Mesenteric fat pad (tissue), 1 donor: Measurements from ENCODE around the gene MRPS34. TPM values are rescaled to one million over a fixed set of nuclear protein-coding genes. Genes with fewer than 3 reads are reported as not detected.
A peak's percentile ranks its signal among the peaks of the same experiment; 100 is the strongest.

Experiments used
- DNase-seq: peaks from one replicate; pipeline ENCODE4 v3.0.0-alpha.2; 2020; ENCODE audit warnings: low spot score
- total RNA-seq: library from RNA; stranded (reverse); fragmentation: NEBNext Ultra II Directional; extraction: Animal tissue kit (Norgen Biotek cat#: 25700); gene quantifications from one replicate; pipeline ENCODE4 v1.2.1, GENCODE V29; 2021
- donor health status: DM: yes; HTN: yes; CAD: no.

MRPS34 gene
- total RNA-seq, 1 donor from 2014 or later: 71.3 TPM

DNA sequence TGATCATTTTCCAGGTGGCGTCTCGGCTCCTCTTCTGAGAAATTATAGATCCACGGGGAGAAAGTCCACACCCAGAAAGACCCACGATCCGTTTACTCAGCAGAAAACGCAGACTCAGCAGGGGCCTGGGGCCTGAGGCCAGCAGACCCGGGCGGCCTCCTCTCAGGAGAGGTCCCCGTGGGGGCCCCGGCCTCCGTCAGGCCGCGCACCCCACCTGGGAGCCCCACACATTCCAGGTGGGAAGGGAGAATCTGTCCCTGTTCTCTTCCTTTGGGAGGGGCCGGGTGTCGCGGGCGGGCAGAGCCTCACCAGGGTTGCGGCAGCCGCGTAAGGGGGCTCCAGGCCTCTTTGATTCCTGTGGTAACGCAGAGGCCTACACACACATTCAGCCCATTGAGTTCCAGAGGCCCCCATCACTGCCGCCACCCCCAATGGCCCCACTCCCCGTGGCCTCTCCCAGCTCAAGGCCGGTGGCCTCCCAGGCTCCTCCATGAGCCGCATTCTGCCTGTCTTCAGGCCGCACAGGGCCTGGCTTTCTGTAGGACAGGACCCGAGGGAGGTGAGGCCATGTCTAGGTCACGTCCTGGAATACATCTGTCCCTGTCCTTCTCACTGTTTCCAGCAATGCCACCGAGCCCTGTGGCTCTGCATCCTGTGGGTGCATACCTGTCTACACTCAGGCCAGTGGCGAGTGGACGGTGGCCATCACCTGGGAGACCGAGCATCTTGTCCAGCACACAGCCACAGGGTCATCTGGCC, 22.2 kb upstream of the MRPS34 start:
- peak; percentile 76 for DNase-seq

DNA sequence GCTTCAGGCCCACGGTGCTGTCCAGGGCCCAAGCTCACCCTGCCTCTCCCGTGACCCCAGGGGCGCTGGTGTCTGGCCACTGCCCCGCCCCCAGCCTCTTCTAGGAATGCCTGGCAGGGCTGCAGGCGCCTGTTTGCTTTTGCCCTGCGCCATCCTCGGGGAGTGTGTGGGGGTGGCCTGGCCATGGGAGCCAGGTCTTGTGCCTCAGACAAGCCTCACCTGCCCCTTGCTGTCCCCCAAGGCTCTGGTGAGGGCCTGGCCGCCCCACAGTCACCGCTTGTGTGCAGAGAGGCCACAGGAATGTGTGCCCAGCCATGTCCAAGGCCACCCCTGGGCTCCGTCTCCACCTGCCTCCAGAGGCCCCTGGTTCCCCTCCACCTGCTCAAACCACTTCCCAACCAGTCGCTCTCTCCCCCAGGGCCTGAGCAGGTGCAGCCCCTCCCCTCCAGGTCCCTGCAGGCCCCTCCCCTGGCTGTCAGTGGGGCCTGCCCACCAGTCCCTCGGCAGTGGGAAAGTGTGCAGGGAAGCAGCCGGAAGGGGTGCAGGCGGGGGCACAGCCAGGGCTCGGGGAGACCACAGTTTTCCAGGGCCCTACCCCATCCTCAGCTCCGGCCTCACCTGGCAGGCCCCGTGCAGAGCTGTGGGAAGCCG, 21.4 kb upstream of the MRPS34 start:
- DNase-seq: peak; percentile 81

DNA sequence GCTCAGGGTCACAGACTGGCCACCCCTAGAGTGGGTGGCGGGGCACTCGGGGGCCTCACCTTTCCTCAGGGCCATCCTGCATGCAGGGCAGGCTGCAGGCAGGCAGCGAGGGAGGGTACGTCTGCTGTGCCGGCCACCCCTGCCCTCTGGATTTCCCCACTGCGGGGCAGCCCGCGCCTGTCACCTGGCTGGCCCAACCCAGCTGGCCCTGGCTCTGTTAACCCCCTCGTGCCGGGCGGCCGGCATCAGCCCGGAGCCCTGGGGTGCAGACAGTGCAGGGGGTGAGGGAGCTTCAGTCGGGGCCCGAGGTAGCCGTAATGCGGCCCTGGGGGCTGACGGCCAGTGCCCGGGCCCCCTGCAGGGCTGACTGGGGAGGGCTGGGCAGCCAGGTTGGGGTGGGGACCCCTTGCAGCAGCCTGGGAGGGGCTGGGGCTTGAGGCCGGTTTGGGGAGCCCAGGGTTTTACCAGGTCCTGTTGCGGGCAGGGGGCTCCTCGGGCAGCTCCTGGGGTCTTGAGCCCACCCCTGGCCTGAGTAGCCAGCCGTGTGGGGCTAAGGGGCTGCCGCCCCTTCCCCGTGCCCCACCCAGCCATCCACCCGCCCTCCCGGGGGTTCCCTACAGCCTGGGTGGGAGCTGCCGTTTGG, 20.8 kb upstream of the MRPS34 start, which contains the start of gene IGFALS:
TSS of gene IGFALS (minus strand) at position 128 of the 643 bp plus-strand sequence. CDS start at position 75, 53 bp downstream.
- DNase-seq: no peak

DNA sequence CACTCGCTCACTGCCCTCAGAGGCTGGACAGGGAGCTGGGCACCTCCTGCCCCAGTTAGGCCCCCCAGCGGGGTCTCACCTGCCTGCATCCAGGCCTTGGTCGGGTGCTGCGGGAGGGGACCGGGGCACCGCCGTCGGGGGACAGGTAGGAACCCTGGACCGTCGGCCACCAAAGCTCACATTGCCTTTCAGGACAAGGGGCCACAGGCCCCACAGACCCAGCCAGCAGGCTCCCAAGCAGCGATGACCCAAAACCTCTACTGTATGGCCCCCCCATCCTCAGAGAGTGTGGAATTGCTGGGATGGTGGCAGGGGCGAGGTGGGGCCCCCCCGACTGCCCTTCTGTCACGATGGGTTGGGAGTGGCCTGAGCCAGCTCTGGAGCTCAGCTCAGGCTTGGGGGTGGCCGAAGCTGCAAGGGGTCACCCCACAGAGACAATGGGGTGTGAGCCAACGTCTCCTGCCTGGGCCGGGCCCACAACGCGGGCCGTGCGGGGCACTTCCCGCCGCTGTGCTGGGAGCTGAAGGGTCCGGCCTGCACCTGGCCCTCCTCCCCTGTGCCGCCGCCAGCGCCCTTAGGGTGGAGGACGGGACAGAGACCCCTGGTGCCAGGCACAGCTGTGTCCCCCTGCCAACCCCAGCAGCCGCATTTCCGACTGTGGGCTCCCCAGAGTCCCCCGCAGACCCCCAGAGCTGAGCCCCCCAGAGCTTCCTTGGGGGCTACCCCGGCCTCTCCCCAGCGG, 20.1 kb upstream of the MRPS34 start:
- no peak for DNase-seq

DNA sequence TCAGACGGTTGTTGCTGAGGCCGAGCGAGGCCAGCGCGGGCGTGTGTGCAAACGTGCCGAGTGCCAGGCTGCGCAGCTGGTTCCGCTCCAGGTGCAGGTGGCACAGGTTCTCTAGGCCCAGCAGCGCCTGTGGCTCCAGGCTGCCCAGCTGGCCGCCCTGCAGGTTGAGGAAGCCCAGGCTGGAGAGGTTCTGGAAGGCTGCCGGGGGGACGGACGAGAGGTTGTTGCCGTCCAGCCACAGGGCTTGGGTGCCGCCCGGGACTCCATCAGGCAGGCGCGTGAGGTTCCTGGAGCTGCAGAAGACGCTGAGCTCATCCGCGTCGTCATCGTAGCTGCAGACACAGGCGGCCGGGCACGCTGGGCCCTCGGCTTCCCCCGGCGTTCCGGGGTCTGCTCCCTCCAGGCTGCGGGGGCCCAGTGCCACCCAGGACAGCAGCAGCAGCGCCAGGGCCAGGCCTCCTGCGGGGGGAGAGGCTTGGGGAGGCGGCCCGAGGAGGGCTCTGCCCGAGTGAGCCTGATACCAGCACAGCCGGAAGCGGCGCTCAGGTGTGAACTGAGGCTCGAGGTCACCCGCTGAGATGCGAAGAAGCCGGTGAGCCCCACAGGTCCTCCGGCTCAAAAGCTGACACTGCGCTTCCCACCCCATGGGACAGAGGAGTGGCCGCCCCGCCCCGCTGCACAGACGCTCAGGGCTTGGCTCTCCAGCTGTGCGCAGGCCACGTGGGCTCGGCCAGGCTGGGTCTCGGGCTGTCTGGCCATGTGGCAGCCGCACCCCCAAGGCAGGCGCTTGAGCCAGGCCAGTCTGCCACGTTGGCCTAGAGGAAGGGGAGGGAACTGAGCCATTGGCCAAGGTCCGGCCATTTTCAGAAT, 19.2 kb upstream of the MRPS34 start:
- DNase-seq: peak; percentile 85

DNA sequence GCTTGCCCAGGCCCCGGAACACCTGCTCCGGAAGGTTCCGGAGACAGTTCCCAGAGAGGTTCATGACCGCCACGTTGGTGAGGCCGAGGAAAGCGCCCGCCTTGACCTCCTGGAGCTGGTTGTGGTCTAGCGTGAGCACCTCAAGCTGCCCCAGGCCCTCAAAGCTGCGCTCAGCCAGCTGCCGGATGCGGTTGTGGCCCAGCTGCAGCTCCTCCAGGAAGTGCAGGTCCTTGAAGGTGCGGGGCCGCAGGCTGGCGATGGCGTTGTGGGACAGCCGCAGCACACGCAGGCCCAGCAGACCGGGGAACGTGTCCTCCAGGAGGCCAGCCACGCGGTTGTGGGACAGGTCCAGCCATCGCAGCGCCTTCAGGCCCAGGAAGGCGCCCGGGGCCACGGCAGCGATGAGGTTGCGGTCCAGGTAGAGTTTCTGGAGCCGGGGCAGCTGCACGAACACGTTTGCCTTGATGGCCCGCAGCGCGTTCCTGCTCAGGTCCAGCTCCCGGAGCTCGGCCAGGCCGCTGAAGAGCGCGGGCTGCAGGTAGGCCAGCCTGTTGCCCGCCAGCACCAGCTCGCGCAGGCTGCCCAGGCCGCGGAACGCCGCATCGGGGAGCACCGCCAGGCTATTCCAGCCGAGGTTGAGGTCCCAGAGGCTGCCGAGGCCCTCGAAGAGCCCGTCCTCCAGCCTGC, 18.5 kb upstream of the MRPS34 start:
- peak; percentile 87 for DNase-seq

DNA sequence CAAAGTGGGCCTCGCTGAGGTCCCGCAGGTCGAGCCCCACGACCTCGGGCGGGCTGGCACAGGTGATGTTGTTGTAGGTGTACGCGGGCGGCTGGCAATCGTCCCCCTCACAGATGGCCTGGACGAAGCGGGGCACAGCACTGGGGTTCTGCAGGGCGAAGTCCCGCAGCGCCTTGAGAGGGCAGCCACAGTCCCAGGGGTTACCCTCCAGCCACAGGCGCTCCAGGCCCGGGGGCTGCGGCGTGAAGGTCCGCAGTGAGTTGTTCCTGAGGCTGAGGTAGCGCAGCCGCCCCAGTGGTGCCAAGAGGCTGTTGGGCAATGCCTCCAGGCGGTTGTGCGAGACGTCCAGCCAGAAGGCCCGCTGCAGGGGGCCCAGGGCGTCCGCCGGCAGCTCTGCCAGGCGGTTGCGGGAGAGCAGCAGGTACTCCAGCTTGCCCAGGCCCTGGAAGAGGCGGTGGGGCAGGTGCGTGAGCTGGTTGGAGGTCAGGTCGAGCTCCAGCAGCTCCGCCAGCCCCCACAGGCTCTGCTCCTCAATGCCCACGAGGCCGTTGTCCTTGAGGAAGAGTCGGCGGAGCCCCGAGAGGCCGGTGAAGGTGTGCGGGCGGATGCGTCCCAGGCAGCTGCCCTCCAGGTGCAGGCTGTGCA, 17.8 kb upstream of the MRPS34 start:
- DNase-seq: no peak

DNA sequence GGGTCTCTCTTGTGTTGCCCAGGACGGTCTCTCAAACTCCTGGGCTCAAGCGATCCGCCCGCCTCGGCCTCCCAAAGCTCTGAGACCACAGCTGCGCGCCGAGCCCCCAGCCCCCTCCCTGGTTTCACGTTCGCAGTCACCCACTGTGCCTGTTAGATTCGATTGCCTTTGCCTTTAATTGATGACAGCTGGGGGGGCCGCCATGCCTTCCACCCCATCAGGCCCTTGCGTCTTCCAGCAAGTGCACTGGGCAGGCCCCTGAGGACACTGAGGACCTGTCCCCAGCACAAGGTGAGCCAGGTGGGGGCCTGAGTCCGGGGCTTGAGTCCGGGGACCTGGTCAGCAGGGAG, 17.3 kb upstream of the MRPS34 start:
- peak; percentile 80 for DNase-seq

DNA sequence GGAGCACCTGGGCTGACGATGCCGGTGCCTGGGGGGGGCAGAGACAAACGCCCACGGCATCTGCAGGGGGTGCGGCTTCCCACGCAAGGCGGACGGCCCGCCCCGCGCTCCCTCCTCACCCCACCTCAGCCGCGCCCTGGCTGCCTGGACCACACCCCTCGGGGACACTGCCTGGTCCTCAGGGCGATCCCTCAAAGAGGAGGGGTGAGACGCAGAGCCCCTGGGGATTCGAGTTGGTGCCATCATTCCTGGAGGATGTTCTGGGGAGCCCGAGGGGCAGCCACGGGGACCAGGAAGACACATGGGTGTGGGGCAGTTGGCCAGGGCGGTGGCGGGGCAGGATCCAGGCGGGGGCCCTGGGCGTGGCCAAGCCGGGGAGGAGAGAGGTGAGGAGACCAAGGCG, 16.7 kb upstream of the MRPS34 start:
- DNase-seq: no peak

DNA sequence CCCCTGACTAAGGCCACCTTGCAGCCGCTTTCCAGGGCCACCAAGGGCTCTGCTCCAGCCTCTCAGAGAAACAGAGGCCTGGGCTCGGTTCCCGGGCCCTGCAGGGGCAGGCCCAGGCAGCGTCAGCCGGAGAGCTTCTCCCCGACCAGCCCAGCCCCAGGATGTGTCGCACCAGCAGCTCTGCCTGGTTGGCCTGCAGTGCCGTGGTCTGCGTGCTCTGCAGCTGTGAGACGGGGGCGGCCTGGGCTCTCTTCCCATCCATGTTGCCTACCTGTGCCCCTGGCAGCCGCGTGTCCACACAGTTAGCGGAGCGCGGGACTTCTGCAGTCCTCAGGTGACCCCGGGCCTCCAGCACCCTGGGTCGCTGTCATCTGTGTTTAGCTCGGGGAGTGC, 15.8 kb upstream of the MRPS34 start:
- DNase-seq: no peak

DNA sequence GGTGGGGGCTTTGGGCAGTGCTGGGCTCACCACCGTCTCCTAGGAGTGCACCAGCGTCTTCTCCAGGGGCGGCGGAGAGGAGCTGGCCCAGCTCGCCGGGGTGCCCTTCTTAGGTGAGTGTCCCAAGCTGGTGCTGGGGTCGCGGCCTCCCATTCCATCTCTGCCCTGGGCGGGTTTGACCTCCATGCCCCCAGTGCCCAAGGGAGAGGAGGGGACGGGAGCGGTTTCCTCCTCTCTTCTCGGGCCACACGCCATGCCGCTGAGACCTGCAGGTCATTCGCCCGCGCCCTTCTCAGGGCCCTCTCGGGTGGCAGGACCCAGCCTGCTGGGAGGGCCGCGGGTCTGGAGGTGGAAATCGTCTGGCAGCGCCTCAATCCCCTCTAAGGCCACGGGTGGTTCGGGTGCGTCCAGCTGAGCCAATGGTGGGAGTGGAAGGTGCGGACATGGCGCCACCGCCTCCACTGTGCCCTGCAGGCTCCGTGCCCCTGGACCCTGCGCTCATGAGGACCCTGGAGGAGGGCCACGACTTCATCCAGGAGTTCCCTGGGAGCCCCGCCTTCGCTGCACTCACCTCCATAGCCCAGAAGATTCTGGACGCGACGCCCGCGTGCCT, 15.3 kb upstream of the MRPS34 start:
- DNase-seq: no peak

DNA sequence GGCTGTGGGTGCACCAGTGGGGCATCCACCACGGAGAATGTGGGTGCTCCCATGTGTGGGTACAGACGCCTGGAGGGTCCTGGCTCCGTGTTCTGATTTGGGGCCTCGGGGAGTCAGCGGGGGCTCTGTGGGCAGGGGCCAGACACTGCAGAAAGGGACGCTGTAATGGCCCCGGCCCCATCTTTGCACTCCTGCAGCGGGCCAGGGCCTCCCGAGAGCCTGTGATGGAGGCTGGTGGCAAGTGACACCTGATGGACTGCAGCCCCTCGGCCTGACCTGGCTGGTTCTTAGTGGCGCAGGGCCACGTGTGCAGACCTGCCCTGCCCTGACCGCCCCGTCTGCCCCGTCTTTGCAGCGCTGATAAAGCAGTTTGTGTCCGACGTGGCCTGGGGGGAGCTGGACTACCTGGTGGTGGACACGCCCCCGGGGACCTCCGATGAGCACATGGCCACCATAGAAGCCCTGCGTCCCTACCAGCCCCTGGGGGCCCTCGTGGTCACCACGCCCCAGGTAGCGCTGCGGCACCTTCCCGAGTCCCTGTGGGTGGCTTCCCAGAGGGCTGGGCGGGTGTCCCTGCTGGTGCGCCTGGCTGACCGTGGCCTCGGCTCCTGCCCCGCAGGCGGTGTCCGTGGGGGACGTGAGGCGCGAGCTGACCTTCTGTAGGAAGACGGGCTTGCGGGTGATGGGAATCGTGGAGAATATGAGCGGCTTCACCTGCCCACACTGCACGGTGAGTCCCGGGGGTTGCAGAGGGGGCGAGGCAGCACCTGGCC, 14.6 kb upstream of the MRPS34 start:
- no peak for DNase-seq

DNA sequence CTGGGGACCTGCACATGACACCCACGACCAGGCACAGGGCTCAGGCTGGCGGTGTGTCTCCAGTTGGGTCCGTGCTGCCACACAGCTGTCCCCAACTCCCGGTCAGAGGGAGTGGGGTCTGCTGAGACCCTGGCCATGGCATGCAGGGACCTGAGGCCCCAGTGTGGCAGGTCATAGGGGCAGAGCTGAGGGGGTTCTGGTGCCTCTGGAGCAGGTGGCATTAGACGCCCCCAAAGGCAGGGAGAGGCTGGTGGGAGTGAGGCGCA, 14.1 kb upstream of the MRPS34 start:
- DNase-seq: no peak

DNA sequence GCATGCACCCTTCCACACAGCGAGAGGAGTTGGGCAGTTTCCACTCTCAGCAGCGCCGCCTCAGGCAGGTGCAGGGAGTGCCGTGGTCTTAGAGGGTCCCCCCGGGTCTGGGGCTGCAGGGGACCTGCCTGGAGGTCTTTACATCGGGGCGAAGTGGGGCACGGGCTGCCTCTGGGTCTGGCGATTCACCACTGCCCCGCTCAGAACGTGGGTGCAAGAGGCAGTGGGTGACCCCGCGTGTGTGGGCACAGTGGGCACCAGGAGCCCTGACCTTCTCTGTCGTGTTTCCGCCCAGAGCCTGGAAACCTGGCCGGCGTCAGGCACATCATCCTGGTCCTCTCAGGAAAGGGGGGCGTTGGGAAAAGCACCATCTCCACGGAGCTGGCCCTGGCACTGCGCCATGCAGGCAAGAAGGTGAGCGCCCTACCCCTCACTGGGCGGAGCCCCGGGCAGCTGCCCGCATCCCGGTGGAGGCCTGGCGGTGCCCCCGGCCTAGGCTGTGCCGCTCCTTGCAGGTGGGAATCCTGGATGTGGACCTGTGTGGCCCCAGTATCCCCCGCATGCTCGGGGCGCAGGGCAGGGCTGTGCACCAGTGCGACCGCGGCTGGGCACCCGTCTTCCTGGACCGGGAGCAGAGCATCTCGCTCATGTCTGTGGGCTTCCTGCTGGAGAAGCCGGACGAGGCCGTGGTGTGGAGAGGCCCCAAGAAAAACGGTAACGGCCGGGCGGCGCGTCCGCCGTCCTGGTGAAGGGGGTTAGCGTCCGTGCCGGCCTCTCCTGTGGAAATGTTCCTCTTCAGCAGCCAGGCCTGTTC, 13.5 kb upstream of the MRPS34 start:
- DNase-seq: no peak

DNA sequence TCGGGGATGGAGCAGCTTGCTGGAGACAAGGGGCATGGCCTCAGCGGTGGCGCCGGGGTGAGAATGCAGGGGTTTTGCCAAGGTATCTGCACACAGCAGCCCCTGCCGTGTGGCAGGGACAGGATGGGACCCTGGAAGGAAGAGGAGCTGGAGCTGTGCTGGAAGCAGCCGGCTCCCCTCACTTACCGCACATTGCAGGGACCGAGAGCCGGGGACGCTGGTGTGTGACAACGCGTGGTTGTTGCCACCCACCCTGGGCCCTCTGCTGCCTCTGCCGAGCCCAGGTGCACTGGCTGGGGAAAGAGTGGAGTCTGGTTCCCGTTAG, 12.9 kb upstream of the MRPS34 start:
- DNase-seq: no peak

DNA sequence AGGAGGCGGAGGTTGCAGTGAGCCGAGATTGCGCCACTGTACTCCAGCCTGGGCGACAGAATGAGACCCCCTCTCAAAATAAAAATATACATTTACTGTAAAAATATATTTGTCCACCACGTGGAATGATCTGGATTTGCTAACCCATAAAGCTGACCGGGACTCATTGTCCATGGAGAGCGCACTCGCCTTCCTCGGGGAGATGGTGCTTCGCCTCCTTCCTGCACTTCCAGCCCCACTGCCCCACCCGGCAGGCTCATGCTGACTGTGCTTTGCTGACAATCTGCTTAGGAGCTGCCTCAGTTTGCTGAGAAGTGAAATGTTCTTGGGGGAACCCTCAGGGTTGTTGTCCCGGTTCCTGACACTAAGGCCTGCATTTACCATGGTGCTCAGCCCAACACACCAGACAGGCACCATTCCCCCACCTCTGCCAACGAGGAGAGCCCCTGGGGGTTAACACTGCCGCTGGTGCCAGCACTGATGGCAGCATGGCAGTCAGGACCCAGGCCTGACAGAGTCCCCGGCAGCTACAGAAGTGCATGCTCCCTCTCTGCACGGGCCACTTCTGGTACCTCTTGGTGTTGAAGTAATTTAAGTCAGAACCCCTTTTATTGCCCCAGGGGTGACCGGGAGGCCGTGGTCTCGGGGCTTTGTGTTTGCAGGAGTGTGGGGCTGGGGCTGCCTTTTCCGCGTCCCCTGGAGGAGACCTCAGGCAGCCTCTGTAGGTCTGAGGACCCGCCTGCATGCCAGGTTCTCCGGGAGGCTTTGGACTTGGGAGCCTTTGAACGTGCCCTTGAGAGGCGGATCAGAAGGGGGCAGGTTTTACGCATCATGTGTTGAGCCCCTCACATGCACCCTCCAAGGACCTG, 12.3 kb upstream of the MRPS34 start:
- DNase-seq: no peak
